GM19467 (cell line): ENCODE results near the gene MAP4.
"Not testable (repeated sequence)": the region's sequence is repeated elsewhere in the genome, so short reads cannot be mapped to it uniquely, and the experiment has no call there.

Experiments
- ATAC-seq: cut with Tn5 transposase; IDR thresholded peaks from one replicate; pipeline ENCODE4 v1.9.1; 2021; ENCODE audit warnings: mild to moderate bottlenecking, moderate library complexity; ENCODE audit not compliant: unreplicated experiment

Gene MAP4

DNA sequence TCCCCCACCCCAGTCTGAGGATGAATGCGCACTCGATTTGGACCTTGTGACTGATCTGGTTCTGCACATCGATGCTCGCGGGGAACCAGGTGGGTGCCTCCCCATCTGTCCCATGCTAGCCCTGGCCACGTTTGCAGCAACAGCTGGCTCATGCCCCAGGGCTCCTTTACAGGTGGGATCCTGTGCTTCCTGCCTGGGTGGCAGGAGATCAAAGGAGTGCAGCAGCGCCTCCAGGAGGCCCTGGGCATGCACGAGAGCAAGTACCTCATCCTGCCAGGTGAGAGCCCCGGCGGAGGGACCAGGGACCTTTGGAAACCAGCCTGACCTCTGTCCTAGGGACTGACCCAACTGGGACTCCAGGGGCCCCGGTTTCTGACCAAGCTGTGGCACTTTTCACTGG, 169.0 kb downstream of the MAP4 start:
- no peak for ATAC-seq

DNA sequence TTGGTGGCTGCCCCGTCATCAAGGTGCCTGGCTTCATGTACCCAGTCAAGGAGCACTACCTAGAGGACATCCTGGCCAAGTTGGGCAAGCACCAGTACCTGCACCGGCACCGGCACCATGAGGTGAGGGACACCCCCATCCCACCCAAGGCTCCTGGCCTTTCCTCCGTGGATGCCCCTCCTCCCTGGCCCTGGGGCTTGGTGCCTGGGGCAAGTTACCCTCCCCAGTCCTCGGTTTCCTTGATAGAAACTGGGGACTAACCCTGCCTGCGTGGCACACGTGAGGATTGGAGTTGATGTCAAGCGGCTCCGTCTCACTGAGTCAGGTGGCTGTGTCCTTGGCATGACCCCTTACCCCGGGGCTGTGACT, 169.4 kb downstream of the MAP4 start:
- ATAC-seq, result no peak

DNA sequence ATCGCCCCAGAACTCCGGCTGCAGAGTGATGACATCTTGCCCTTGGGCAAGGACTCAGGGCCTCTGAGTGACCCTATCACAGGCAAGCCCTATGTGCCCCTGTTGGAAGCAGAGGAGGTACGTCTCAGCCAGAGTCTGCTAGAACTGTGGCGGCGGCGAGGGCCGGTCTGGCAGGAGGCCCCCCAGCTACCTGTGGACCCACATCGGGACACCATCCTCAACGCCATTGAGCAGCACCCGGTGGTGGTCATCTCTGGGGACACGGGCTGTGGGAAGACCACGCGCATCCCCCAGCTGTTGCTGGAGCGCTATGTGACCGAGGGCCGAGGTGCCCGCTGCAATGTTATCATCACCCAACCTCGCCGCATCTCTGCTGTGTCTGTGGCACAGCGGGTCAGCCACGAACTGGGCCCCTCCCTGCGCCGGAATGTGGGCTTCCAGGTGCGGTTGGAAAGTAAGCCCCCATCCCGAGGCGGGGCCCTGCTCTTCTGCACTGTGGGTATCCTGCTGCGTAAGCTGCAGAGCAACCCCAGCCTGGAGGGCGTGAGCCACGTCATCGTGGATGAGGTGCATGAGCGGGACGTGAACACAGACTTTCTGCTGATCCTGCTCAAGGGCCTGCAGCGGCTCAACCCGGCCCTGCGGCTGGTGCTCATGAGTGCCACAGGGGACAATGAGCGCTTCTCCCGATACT, 169.9 kb downstream of the MAP4 start:
- no peak for ATAC-seq

DNA sequence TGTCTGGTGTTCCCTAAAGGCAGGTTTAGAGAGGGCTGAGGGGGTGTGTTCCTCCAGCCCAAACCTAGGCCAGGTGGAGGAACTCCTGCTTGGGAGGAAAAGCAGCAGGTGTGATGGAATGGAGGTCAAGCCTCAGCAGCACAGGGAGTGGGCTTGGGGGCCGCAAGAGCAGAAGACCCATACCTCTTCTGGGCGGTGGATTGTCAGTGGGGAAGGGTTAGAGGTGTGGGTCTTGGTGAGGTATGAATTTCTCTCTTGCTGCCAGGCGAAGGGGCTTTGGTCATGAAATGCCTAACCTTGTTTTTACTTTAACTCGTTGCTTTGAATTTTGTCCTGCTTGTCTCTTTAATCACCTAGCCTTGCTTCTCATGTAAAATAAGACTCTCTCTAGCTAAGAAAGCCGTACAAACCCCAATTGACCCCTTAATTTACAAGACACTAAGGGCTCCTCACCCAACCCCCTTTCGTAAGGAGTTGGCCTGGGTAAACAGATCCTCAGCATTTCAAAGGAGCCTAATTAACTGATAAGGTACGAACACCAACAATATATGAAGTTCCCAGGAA, 174.3 kb downstream of the MAP4 start:
- no peak for ATAC-seq

DNA sequence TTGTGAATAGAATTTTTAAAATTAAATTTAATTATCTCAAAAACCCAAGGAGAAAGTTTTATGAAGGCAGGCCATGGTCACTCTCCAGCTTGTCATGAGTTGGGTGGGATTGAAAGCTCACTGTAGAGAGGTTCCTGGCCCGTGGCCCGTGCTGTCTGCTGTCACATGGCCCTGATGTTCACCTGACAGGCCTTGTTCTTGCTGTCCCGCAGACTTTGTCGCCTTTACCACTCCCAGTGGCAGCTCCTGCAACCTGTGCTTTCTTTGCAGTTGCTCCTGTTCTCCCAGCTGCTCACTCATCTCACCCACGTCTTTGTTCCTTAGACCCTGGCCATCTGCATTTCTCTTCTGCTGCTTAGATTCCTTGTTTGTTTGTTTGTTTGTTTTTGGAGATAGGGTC, 177.7 kb downstream of the MAP4 start:
- ATAC-seq, result no peak

DNA sequence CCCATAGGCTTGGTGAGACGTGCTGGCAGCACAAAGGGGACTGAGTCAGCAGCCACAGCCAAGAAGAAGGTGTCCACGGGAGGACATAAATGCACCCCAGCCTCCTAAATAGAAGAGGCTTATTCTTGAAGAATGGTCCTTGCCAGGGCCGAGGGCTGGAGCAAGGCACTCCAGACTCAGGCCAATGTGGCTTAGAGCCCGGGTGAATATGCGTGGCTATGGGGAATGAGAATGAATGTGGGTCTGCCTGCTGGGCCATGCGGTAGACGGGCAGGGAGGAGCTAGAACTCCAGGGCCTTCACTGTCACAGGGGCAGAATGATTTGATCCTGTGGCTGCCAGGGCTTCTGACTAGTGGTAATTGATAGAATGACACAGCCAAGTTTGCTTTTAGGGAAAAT, 179.2 kb downstream of the MAP4 start:
- ATAC-seq, result no peak

DNA sequence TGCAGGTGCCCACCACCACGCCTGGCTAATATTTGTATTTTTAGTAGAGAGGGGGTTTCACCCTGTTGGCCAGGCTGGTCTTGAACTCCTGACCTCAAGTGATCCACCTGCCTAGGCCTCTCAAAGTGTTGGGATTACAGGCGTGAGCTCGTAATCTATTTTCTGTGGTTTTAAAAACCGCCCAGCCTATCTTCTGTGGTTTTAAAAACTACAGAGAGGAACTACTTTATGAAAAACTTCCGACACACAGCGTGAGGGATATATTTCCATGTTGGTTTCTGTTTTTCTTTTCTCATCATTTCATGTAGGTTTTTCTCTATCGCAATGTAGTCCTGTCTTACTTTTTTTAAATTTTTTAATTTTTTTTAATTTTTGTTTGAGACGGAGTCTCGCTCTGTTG, 186.7 kb downstream of the MAP4 start:
- ATAC-seq, result not testable (repeated sequence)

DNA sequence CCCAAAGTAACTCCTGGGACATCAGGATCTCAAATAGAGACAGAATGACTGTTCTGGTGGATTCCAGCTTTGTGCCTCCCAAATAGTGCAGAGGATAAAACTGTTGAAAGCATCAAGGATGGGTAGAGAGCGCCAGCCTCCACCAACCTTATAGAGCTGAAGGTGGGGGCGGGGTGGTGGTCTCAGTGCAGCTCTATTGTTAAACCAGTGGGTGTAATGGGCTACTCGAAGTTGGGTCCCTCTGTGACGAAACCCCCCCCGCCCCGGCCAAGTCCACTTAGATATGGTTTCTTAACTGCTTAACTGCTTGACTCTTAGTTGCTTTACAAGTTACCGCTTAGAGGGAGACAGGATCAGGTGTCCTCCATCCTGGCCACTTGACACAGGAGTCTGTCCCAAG, 190.6 kb downstream of the MAP4 start:
- no peak for ATAC-seq

DNA sequence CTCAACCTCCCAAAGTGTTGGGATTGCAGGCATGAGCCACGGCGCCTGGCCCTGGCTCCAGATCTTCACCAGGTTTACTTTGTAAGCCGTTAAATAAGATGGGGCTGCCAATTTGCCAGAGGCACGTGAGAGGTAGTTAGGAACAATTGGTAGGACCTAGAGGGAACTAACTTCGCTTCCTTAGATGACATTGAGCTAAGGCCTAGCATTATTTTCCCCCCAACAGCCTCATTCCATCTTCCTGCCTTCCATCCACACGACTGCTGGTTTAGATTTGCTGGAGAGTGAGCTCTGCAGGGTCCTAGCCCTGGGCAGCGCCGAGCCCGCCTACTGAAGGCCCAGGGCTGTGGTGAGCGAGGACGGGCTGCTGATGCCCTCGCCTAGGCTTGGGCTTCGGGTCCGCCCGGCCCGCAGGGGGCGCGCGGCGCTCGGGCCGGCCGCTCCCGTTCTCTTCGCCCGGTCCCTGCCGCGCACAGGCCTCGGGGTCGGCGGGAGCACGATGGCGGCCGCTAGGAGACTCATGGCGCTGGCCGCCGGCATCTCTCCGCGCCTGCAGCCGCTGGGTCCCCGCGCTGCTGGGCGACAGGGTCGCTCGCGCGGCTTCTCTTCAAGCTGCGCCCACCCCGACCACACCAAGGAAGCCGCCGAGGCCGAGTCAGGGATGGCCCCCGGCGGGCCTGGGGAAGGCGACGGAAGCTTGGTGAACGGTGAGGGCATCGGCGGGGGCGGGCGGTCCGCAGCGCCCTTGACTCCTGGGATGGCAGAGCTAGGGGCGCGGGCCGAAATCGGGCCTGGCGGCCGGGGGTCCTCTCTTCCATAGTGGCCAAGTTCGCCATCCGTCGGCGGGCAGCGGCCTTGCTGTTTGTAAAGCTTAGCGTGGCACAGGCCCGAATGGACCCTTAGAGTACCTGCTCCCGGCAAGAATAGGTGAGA, 191.4 kb downstream of the MAP4 start:
- ATAC-seq, result peak; percentile 95

DNA sequence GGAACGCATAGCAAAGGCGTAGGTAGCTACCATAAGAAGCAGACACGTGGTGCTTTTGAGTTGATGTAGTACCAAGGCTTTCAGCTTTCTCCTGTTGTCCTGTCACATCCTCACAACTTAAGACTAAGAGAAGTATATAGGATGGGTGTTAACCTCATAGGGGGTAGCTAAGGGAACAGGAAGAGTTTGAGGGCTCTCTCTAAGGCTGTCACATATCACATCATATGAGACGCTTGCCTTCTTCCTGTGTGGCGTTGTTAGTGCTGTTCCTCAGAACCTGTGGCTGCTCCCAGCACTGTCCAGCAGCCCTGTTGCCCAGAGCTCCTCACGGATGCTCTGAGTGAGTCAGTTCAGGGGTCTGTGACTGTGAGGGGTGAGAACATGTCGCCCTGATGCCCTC, 198.6 kb downstream of the MAP4 start:
- no peak for ATAC-seq

DNA sequence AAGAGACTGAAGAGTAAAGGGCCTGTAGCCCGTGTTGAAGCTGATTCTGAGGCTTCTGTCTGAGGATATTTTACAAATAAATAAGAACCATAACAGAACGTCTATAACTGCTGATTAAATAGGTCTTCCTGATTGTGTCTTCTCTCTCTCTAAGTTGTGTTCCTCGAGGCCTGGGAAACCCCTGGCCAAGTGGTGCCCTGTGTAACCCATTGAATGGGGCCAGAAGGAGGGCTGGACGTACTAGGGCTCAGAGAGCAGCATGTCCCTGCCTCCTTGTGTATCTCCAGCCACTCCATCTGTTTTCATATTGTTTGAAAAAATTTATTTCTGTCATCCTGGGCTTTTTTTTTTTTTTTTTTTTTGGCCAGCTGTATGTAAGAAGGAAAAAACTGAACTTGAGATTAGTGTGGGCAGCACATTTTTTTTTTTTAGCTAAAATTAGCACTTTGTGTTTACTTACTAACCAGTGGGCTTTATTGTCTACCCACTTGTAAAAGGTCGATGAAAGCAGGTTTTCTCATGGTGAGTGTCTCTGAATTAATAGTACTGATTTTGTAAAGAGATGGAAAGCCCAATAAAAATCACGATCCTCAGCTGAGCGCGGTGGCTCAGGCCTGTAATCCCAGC, 202.6 kb downstream of the MAP4 start:
- ATAC-seq, result no peak

DNA sequence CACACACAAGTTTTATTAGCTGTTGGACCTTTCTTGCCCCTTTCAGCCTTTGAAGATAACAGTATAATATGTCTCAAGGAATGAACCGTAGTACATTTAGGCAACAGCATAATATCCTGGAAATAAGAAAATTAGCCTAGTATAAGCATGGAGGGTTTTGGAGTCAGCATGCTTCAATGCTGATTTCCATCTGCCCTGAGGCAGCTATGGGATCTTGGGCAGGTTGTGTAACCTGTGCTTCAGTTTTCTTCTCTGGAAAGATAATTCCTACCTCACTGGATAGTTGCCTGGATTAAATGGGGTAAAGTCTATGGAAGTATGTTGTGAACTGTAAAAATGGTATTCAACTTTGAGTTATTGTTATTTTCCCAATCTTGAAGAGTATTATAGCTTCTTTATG, 211.6 kb downstream of the MAP4 start:
- no peak for ATAC-seq

DNA sequence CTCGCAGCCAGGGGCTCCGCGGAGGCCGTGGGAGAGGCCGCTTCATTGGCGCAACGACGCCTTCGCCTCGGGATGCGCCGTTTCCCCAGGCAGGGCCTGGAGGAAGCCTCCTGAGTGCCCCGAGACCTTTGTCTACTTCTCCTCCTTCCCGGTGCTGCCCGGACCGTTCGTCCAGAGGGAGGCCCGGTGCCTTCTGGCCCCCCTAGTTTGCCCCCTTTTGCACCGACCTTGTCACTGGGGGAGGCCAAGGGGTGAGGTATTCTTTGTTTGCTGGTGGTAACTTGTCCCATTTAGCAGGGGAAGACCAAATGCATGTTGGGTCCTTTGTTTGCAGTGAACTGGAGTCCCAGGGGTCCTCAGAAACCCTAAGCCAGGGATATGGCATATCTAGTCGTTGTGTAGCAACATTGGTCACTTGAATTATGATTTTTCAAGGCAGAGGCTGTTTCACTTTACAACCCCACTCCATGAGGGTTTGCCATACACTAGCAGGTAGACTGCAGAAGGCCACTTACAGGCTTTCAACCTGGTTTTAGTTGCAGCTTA, 212.7 kb downstream of the MAP4 start:
- ATAC-seq, result no peak

DNA sequence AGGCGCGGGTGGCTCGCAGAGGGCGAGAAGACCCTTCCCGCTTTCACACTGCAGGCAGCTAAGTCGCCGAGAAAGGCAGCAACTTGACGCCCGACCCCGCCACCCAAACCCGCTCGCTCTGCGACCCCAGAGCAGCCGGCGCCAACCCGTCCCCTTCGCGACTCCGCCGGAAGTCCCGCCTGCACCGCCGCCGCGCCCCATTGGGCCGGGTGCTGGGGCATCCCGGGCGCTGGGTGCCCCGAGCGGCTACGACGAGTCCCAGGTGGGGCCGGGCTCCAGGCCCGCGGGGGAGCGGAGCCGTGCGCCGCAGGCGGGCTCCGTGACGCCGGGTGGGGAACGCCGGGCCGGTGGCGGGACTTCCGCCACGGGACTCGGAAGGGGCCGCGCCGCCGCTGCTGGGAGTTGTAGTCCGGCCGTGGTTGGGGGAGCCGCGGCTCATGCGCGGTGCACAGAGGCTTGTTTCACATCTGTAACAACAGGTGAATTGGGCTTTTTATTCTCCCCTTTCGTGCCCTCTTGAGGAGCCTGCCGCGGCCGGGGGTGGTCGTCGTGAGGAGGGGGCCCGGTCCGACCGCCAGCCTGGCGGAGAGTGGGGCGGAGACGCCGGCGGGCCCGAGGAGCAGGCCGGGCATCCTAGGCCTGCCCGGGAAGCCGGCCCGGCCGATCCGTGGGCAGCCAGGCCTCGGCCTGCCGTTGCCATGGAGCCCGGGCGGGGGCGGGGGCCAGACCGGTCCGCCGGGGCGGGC, 213.3 kb downstream of the MAP4 start, which contains the start of gene DHX30:
DHX30 (plus strand) TSS at position 405 of the 746 bp plus-strand sequence. CDS start 7,546 bp downstream, outside the sequence.
- peak; percentile 89 for ATAC-seq
